PC-9 (cell line): Measurements from ENCODE around the gene IL6R.

Source experiments
- EZH2 ChIP-seq: fragments of 200-600 bp; sonication (generic); IDR thresholded peaks from 2 replicates; pipeline ENCODE4 v1.8.0; 2017; ENCODE audit warnings: antibody characterized with exemption, low read depth
- TF ChIP-seq, protein P1 (sequence below): fragments of 200-600 bp; sonication (generic); conservative IDR thresholded peaks from 2 replicates; pipeline ENCODE4 v1.6.1; 2017; ENCODE audit warnings: mixed run types, antibody characterized with exemption, mild to moderate bottlenecking, moderate library complexity

GRCh38 chr1:154420961-154421924 lies 16.1 kb downstream of the IL6R start:
- TF ChIP-seq, protein P1, sequence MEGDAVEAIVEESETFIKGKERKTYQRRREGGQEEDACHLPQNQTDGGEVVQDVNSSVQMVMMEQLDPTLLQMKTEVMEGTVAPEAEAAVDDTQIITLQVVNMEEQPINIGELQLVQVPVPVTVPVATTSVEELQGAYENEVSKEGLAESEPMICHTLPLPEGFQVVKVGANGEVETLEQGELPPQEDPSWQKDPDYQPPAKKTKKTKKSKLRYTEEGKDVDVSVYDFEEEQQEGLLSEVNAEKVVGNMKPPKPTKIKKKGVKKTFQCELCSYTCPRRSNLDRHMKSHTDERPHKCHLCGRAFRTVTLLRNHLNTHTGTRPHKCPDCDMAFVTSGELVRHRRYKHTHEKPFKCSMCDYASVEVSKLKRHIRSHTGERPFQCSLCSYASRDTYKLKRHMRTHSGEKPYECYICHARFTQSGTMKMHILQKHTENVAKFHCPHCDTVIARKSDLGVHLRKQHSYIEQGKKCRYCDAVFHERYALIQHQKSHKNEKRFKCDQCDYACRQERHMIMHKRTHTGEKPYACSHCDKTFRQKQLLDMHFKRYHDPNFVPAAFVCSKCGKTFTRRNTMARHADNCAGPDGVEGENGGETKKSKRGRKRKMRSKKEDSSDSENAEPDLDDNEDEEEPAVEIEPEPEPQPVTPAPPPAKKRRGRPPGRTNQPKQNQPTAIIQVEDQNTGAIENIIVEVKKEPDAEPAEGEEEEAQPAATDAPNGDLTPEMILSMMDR = no peak
- no peak for TF ChIP-seq EZH2
